NCI-H1694 (cell line): ENCODE measurements around the gene CALHM5.

Source experiments
- DNase-seq: peaks from one replicate; lab custom pipeline; 2025; lab: John Stamatoyannopoulos, UW

Gene CALHM5

DNA sequence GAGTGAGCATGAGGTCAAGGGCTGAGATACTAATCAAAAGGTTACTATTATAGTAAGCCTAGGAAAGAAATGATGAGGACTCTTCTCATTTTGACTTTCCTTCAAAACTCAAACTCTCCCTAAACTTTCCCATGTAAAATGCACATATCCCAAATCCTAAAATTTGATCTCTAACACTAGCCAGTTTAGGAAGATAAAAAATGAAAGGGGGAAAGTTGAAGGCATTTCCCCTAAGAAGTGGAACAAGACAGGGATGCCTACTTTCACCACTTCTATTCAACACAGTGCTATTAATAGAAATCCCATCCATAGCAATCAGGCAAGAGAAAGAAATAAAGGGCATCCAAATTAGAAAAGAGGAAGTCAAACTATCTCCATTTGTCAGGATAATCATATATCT, 2.9 kb upstream of the CALHM5 start:
- DNase-seq: no peak

GRCh38 chr6:116512111-116512559, 696 bp downstream of the CALHM5 start:
- no peak for DNase-seq

- DNase-seq: no peak
These were observed 1.3 kb downstream of the CALHM5 start for GRCh38 chr6:116512734-116513133.

DNA sequence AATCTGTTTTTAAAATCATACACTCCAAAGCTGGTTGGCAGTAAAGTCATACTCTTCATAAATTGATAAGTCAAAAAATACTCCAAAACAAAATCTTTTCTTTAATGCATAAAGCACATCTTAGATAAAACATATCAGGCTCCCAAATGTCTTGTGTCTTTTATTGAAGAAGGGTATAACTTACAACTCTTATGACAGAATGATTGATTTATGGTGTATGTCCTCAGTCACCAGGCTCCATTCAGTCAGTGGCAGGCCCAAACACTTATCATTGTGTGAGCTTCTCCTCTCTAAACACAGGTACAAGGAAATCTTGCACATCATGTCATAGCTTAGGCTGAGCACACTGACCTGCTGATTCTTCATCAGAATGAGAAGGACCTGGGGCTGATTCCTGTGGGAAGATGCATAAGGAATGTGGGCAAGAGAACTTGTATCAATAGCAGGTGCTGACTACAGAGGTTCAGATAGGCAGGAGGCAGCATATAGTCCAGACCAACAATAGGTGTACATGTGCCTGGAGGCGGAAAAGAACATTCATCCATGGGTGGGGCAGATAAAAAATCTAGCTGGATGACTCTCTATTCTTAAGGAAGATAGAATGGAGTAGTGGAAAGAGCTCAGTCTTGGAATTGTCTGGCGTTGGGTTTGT, 1.9 kb downstream of the CALHM5 start:
- DNase-seq: no peak

GRCh38 chr6:116514111-116514510, 2.7 kb downstream of the CALHM5 start:
- no peak for DNase-seq

DNA sequence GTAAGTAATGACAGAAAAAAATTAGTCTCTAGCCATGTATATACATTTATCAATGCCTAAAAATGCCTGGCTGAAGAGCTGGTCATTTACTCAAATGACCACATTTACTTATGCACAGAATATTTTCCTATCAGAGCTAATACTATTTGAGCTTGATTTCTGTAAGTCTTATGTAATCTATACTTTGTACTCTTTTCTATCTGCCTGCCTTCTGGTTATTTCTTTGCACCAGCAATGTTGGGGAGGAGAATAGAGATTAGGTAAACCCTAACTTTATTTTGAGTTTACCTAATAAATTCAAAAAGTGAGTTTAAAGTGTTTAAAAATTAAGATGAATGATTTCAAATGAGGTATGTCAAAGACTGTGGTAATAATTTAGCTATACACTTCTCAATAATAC, 3.7 kb downstream of the CALHM5 start:
- DNase-seq: no peak

GRCh38 chr6:116518621-116519368, 7.4 kb downstream of the CALHM5 start:
- no peak for DNase-seq

- no peak for DNase-seq
These were observed 11.5 kb downstream of the CALHM5 start for GRCh38 chr6:116522896-116523295.

GRCh38 chr6:116524236-116524635, 12.8 kb downstream of the CALHM5 start:
- no peak for DNase-seq

GRCh38 chr6:116528133-116528532, 16.7 kb downstream of the CALHM5 start:
- no peak for DNase-seq

DNA sequence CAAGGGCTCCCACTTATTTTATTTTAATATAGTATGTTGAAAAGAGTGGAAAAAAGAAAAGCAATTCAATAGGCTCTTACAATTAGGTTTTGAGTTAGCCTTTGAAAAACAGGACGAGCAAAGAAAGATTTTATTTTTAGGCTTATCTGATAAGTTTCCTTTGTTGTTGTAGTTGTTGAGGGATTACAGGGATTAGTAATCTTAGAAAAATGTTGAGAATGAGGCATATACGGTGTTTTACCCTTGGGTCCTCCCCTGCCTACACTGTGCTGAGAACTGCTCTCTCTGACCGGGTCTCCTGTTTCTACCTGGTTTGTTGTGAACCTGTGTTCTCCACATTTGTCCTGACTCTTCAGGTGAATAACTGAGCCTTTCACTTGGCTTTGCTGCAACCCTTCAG, 17.3 kb downstream of the CALHM5 start:
- no peak for DNase-seq

- no peak for DNase-seq
These were observed 18.2 kb downstream of the CALHM5 start for GRCh38 chr6:116529466-116530290.

GRCh38 chr6:116530436-116530835, 19.0 kb downstream of the CALHM5 start:
- DNase-seq: no peak

GRCh38 chr6:116531675-116532570, 20.5 kb downstream of the CALHM5 start:
- peak; percentile 44 for DNase-seq

- no peak for DNase-seq
These were observed 22.0 kb downstream of the CALHM5 start for GRCh38 chr6:116533233-116533957.

DNA sequence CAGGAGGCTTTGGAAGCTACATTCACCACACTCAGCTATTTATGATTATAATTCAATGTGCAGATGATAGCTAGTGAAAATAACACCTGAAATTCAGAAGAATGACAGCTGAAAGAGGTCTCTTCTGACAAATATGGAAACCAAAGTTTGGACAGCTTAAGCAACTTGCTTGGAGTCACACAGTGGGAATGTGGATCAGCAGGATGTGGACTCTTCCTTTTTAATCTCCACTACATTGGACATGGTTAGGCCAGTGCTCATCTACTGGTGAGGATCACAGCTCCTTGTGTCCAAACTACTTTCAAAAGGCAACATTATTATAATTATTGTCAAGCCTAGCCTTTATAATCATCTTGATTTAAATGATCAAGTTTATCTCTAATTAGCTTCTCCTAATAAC, 23.7 kb downstream of the CALHM5 start:
- DNase-seq: no peak

DNA sequence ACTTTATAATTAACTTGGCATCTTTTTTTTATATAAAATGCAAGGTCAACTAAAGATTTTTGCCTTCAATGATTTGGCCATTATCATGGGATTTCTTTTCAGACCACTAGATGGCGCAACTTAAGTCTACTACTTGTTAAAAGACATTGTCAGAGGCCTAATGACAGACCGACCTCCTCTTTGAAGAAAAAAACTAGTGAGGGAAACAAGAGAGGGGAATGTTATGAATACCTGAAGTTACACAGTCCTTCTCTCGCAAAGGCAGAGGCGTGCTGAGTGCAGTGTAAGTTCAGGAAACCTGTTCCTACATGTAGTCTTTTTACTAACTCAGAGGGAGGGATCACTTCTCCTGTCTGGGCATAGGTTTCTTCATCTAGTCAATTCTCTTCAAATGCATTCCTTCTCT, 24.8 kb downstream of the CALHM5 start:
- DNase-seq: peak; percentile 38

DNA sequence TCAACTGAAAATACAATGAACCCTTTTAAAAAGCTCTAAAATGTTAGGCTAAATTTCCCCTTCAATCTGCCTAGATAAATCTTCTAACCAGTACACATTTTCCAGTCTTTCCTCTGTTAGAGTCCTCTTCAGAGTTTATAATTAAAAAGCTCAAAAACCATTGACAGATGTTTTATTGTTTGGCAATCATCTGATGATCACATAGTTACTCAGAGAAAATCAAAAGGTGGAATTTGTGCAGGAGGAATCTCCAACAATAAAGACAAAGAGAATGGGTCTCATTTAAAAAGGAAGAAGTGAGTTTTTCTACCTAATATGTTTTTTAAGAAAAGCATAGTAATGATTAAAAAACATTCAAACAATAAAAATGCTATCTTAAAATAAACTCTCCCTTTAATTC, 31.0 kb downstream of the CALHM5 start:
- no peak for DNase-seq

GRCh38 chr6:116543149-116543548, 31.7 kb downstream of the CALHM5 start:
- DNase-seq: no peak

- DNase-seq: no peak
These were observed 34.2 kb downstream of the CALHM5 start, which contains the start of gene TRAPPC3L for GRCh38 chr6:116545651-116546050. Gene TRAPPC3L (minus strand): TSS chr6:116545684. CDS start chr6:116545514, 170 bp downstream.

GRCh38 chr6:116547358-116547757, 35.9 kb downstream of the CALHM5 start:
- no peak for DNase-seq
